ENCODE measurements around the gene GNA15. TPM values are rescaled to one million over a fixed set of nuclear protein-coding genes. Genes with fewer than 3 reads are reported as not detected.
A peak's percentile ranks its signal among the peaks of the same experiment; 100 is the strongest.

The GNA15 gene
- total RNA-seq, 1 experiment from 2014 or later, result not detected

- Mint-ChIP-seq H3K27me3 (ENCODE audit: insufficient read depth, unreplicated experiment) (no peaks in the 10 kb centered on the region), H3K9me3 (ENCODE audit: unreplicated experiment) (no peaks in the 10 kb centered on the region), H3K27ac (ENCODE audit: unreplicated experiment) (peak overlapping the region; percentile 70), H3K4me3 (ENCODE audit: unreplicated experiment) (peak overlapping the region; percentile 38), H3K4me1 (ENCODE audit: low read depth, unreplicated experiment) (peaks cover 14% of the 10 kb centered on the region), H3K36me3 (ENCODE audit: insufficient read depth, unreplicated experiment) (peaks cover 21% of the 10 kb centered on the region)
- no peaks in the 10 kb centered on the region for H3K9me3 ChIP-seq
- no peak for TF ChIP-seq CTCF (IDR thresholded peaks at IDR 0.05; ENCODE audit: insufficient read depth in 1 of 2, low read depth in 1 of 2, low read length in 1 of 2, severe bottlenecking in 1 of 2, unreplicated experiment in 1 of 2)
- H3K27me3 ChIP-seq (replicated peaks; ENCODE audit: control insufficient read depth, insufficient read depth, low read length), result no peaks in the 10 kb centered on the region
- BruUV-seq (replicated peaks), result no TSS peak
- no peaks in the 10 kb centered on the region for H3K36me3 ChIP-seq (ENCODE audit: control insufficient read depth, insufficient read depth, low read length)
- peaks cover 9% of the 10 kb centered on the region; the same call in 1 of the 2 replicates for H3K4me1 ChIP-seq
- H3K4me3 ChIP-seq (ENCODE audit: low read depth, low read length), result no peak overlapping the region
- DNase-seq, result no peak
- intact Hi-C loops (cut with micrococcal nuclease; ENCODE audit: unreplicated experiment), result no loop called here
- ChIA-PET CTCF (no interaction called here), POLR2A (no interaction called here)
These were observed 52.1 kb downstream of the GNA15 start for GRCh38 chr19:3187662-3188511.

- H3K4me3 Mint-ChIP-seq (ENCODE audit: unreplicated experiment), result peak overlapping the region; percentile 38
- no peaks in the 10 kb centered on the region for H3K9me3 Mint-ChIP-seq (ENCODE audit: unreplicated experiment)
- Histone ChIP-seq H3K27me3 (replicated peaks; ENCODE audit: control insufficient read depth, insufficient read depth, low read length) (no peaks in the 10 kb centered on the region), H3K4me1 (peaks cover 9% of the 10 kb centered on the region; the same call in 1 of the 2 replicates), H3K4me3 (ENCODE audit: low read depth, low read length) (no peak overlapping the region; the same call in 1 of the 2 replicates), H3K36me3 (ENCODE audit: control insufficient read depth, insufficient read depth, low read length) (no peaks in the 10 kb centered on the region), H3K9me3 (no peaks in the 10 kb centered on the region)
- peak overlapping the region; percentile 70 for H3K27ac Mint-ChIP-seq (ENCODE audit: unreplicated experiment)
- BruUV-seq (replicated peaks), result no TSS peak
- no peaks in the 10 kb centered on the region for H3K27me3 Mint-ChIP-seq (ENCODE audit: insufficient read depth, unreplicated experiment)
- POLR2A ChIA-PET, result interaction anchor here (0.6 kb wide), 1 partner anchor 318 kb away, joined by 3 read pairs; no protein-coding TSS in a partner anchor
- peaks cover 21% of the 10 kb centered on the region for H3K36me3 Mint-ChIP-seq (ENCODE audit: insufficient read depth, unreplicated experiment)
- intact Hi-C loops (cut with micrococcal nuclease; ENCODE audit: unreplicated experiment), result no loop called here
- peaks cover 14% of the 10 kb centered on the region for H3K4me1 Mint-ChIP-seq (ENCODE audit: low read depth, unreplicated experiment)
- TF ChIP-seq CTCF (IDR thresholded peaks at IDR 0.05; ENCODE audit: insufficient read depth in 1 of 2, low read depth in 1 of 2, low read length in 1 of 2, severe bottlenecking in 1 of 2, unreplicated experiment in 1 of 2), result no peak
- no peak for DNase-seq
- CTCF ChIA-PET, result interaction anchor here (0.5 kb wide), 1 partner anchor 8 kb away, joined by 3 read pairs; no protein-coding TSS in a partner anchor
These were observed 53.1 kb downstream of the GNA15 start for GRCh38 chr19:3188627-3189596.

All from Caco-2 (cell line).